Measurements from ENCODE around the gene HSPB8.
"Not testable (repeated sequence)": the region's sequence is repeated elsewhere in the genome, so short reads cannot be mapped to it uniquely, and the experiment has no call there.

The HSPB8 gene

DNA sequence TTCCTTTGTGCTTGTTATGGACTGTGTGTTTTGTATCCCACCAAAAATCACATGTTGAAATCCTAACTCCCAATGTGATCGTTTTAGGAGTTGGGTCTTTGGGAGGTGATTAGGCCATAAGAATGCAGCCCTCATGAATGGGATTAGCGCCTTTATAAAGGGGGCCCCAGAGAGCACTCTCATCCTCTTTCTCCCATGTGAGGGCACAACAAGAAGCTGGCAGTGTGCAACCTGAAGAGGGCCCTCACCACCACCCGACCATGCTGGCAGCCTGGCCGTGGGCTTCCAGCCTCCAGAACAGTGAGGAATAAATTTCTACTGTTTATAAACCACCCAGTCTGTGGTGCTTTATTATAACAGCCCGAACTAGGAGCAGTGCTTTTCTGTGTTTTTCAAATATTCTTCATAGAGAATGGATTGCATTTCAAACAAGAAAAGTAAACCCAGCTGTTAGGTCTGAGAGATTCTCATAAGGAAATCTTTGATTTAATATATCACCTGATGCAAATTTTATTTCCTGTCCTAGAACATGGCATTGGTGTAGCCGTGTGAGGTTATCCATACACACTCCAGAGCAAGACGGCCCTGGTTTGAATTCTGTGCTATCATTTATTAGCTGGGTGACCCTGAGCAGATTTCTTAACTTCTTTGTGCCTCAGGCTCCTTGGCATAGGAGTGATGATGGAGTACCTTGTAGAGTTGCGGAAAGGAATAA lies 27.8 kb downstream of the HSPB8 start:
- no peak for DNase-seq (ENCODE audit: extremely low spot score)
- ChIA-PET POLR2A (no interaction called here), CTCF (no interaction called here)
- TF ChIP-seq FOXK2 (IDR thresholded peaks at IDR 0.05) (no peak), TARDBP (IDR thresholded peaks at IDR 0.05) (no peak), L3MBTL2 (conservative IDR thresholded peaks at IDR 0.05) (no peak), FOXA1 (IDR thresholded peaks at IDR 0.05) (no peak), BHLHE40 (IDR thresholded peaks at IDR 0.05; ENCODE audit: borderline replicate concordance) (no peak), ELF4 (IDR thresholded peaks at IDR 0.05) (no peak), NFRKB (IDR thresholded peaks at IDR 0.05) (no peak)
- TF ChIP-seq, protein P1, sequence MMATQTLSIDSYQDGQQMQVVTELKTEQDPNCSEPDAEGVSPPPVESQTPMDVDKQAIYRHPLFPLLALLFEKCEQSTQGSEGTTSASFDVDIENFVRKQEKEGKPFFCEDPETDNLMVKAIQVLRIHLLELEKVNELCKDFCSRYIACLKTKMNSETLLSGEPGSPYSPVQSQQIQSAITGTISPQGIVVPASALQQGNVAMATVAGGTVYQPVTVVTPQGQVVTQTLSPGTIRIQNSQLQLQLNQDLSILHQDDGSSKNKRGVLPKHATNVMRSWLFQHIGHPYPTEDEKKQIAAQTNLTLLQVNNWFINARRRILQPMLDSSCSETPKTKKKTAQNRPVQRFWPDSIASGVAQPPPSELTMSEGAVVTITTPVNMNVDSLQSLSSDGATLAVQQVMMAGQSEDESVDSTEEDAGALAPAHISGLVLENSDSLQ (IDR thresholded peaks at IDR 0.05): no peak

DNA sequence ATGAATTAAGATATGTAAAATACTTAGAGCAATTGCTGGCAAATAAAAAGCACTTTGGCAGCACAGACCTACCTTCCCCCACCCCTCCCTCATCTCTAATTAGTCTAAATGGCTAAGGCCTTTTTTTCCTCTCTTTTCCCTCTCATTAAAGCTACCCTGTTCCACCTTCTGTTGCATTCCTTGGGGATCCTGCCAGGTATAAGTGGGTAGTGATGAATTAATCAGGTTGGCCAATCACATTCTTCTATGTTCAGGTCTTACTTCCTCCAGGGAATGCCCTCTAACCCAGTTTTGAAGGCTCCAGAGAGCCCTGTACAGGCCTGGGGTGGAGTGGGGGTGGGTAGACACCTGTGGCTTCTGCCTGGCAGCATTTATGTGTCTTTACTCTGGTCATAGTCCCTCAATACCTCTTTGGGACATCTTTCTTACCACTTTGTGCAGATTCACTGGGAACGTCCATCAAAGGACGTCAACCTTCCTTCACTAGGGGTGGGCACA lies 28.4 kb downstream of the HSPB8 start:
- TF ChIP-seq FOXA1 (IDR thresholded peaks at IDR 0.05) (no peak), NFRKB (IDR thresholded peaks at IDR 0.05) (no peak), L3MBTL2 (conservative IDR thresholded peaks at IDR 0.05) (no peak), FOXM1 (IDR thresholded peaks at IDR 0.05; ENCODE audit: borderline replicate concordance) (no peak), HDGF (IDR thresholded peaks at IDR 0.05; ENCODE audit: borderline replicate concordance) (no peak), ARNT (IDR thresholded peaks at IDR 0.05) (no peak), SUZ12 (IDR thresholded peaks at IDR 0.05) (no peak), FOXK2 (IDR thresholded peaks at IDR 0.05) (no peak), ELF4 (IDR thresholded peaks at IDR 0.05) (no peak), BHLHE40 (IDR thresholded peaks at IDR 0.05; ENCODE audit: borderline replicate concordance) (no peak), CTBP1 (IDR thresholded peaks at IDR 0.05; ENCODE audit: borderline replicate concordance) (no peak), LEF1 (IDR thresholded peaks at IDR 0.05; ENCODE audit: borderline replicate concordance) (no peak), SP1 (IDR thresholded peaks at IDR 0.05) (no peak), ZNF384 (IDR thresholded peaks at IDR 0.05) (no peak), TARDBP (IDR thresholded peaks at IDR 0.05) (no peak)
- TF ChIP-seq, protein P1 (IDR thresholded peaks at IDR 0.05): no peak
- DNase-seq (ENCODE audit: extremely low spot score): no peak
- ChIA-PET CTCF (no interaction called here), POLR2A (no interaction called here)

- CTCF ChIA-PET: no interaction called here
- POLR2A ChIA-PET: no interaction called here
- no peak for TF ChIP-seq FOXK2 (IDR thresholded peaks at IDR 0.05)
- no peak for TF ChIP-seq L3MBTL2 (conservative IDR thresholded peaks at IDR 0.05)
- no peak for TF ChIP-seq ARNT (IDR thresholded peaks at IDR 0.05)
- no peak for TF ChIP-seq ZNF384 (IDR thresholded peaks at IDR 0.05)
- DNase-seq (ENCODE audit: extremely low spot score): no peak
Measured at GRCh38 chr12:119208626-119209061, 29.9 kb downstream of the HSPB8 start.

DNA sequence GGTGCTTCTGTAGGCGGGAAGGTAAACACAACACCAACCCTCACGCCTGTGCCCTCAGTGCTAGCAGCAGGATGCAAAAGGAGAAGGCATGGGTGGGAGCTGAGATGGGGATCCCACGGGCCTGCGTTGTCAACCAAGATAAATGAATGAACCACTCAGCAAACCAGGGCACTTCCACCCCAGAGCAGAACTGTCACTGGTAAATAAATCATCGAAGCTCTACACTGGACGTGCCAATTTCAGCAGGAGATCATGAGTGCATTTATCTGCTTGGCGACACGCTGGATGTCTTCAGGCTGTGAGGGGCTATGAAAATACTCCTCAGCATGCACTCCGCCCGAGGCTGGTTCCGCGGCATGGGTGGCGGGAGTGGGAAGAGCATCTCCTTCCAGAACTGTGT lies 33.2 kb downstream of the HSPB8 start:
- DNase-seq (ENCODE audit: extremely low spot score): no peak
- POLR2A ChIA-PET: interaction anchor here (0.8 kb wide), 1 partner anchor 33 kb away, joined by 3 read pairs; the partner anchor contains the start of gene HSPB8
- TF ChIP-seq ELF4 (IDR thresholded peaks at IDR 0.05) (no peak), CTBP1 (IDR thresholded peaks at IDR 0.05; ENCODE audit: borderline replicate concordance) (no peak), SUZ12 (IDR thresholded peaks at IDR 0.05) (no peak), ZNF384 (IDR thresholded peaks at IDR 0.05) (no peak), FOXA1 (IDR thresholded peaks at IDR 0.05) (no peak), FOXM1 (IDR thresholded peaks at IDR 0.05; ENCODE audit: borderline replicate concordance) (no peak), FOXK2 (IDR thresholded peaks at IDR 0.05) (no peak), BHLHE40 (IDR thresholded peaks at IDR 0.05; ENCODE audit: borderline replicate concordance) (no peak), NFRKB (IDR thresholded peaks at IDR 0.05) (no peak), L3MBTL2 (conservative IDR thresholded peaks at IDR 0.05) (no peak), ARNT (IDR thresholded peaks at IDR 0.05) (no peak)
- TF ChIP-seq, protein P1 (IDR thresholded peaks at IDR 0.05): no peak
- CTCF ChIA-PET: no interaction called here

GRCh38 chr12:119216084-119216483 lies 37.4 kb downstream of the HSPB8 start:
- POLR2A ChIA-PET: no interaction called here
- DNase-seq (ENCODE audit: extremely low spot score): no peak
- no peak for TF ChIP-seq BHLHE40 (IDR thresholded peaks at IDR 0.05; ENCODE audit: borderline replicate concordance)
- TF ChIP-seq, protein P1 (IDR thresholded peaks at IDR 0.05): no peak
- CTCF ChIA-PET: no interaction called here

DNA sequence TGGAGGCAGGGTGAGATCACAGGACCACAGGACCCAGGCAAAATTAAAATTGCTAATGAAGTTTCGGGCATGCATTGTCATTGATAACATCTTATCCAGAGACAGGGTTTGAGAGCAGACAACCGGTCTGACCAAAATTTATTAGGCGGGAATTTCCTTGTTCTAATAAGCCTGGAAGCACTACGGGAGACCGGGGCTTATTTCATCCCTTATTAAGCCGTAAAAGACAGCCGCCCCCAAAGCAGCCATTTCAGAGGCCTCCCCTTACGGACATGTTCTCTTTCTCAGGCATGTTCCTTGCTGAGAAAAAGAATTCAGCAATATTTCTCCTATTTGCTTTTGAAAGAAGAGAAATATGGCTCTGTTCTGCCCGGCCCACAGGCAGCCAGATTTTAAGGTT lies 40.1 kb downstream of the HSPB8 start:
- DNase-seq (ENCODE audit: extremely low spot score); POLR2A ChIA-PET; CTCF ChIA-PET: not testable (repeated sequence)

All from HEK293T (cell line).